Mesendoderm (in vitro differentiated cells): ENCODE results near the gene CD96. TPM values are rescaled to one million over a fixed set of nuclear protein-coding genes. Genes with fewer than 3 reads are reported as not detected.

ENCODE experiments used
- DNase-seq: peaks from one replicate; pipeline ENCODE4 v3.0.0; 2013
- H2AK5ac ChIP-seq: 2 replicates; pipeline ENCODE4 v1.6.1; 2013; ENCODE audit warnings: low read length, inconsistent platforms
- H2BK120ac ChIP-seq: 2 replicates; pipeline ENCODE4 v1.6.1; 2013; ENCODE audit warnings: low read depth, mild to moderate bottlenecking, low read length, moderate library complexity, mixed read lengths
- H2BK15ac ChIP-seq: replicated peaks from 2 replicates; pipeline ENCODE4 v1.6.1; 2013; ENCODE audit warnings: low read depth, mild to moderate bottlenecking, moderate library complexity
- H2BK5ac ChIP-seq: 2 replicates; pipeline ENCODE4 v1.6.1; 2013; ENCODE audit warnings: low read length, inconsistent platforms
- H3K18ac ChIP-seq: 2 replicates; pipeline ENCODE4 v1.6.1; 2013; ENCODE audit warnings: mild to moderate bottlenecking, low read length, mixed read lengths
- H3K23ac ChIP-seq: one replicate; pipeline ENCODE4 v1.6.1; 2013; ENCODE audit warnings: low read length
- H3K27ac ChIP-seq: 2 replicates; pipeline ENCODE4 v1.5.1; 2013; ENCODE audit warnings: low read depth, mild to moderate bottlenecking, inconsistent platforms, low read length, moderate library complexity
- H3K27me3 ChIP-seq: 2 replicates; pipeline ENCODE4 v1.6.1; 2013; ENCODE audit warnings: low read length, control low read depth, mild to moderate bottlenecking, inconsistent platforms; ENCODE audit not compliant: insufficient read depth, poor library complexity
- H3K36me3 ChIP-seq: 2 replicates; pipeline ENCODE4 v1.6.1; 2013; ENCODE audit warnings: low read length, inconsistent platforms; ENCODE audit not compliant: control insufficient read depth, insufficient read depth
- H3K4ac ChIP-seq: one replicate; pipeline ENCODE4 v1.6.1; 2013; ENCODE audit warnings: low read depth, mild to moderate bottlenecking, low read length, moderate library complexity
- H3K4me1 ChIP-seq: 2 replicates; pipeline ENCODE4 v1.6.1; 2013; ENCODE audit warnings: low read depth, low read length, inconsistent platforms; ENCODE audit not compliant: control insufficient read depth
- H3K4me2 ChIP-seq: 2 replicates; pipeline ENCODE4 v1.6.1; 2013; ENCODE audit warnings: low read length
- H3K4me3 ChIP-seq: 2 replicates; pipeline ENCODE4 v1.5.1; 2013; ENCODE audit warnings: mild to moderate bottlenecking, low read length
- H3K56ac ChIP-seq: one replicate; pipeline ENCODE4 v1.6.1; 2013; ENCODE audit warnings: low read length
- H3K79me1 ChIP-seq: 2 replicates; pipeline ENCODE4 v1.6.1; 2013; ENCODE audit warnings: low read length, inconsistent platforms
- H3K79me2 ChIP-seq: 2 replicates; pipeline ENCODE4 v1.6.1; 2013; ENCODE audit warnings: mild to moderate bottlenecking, low read length; ENCODE audit not compliant: control insufficient read depth, insufficient read depth
- H3K9ac ChIP-seq: 2 replicates; pipeline ENCODE4 v1.6.1; 2013; ENCODE audit warnings: low read length, inconsistent platforms
- H4K5ac ChIP-seq: one replicate; pipeline ENCODE4 v1.6.1; 2013; ENCODE audit warnings: low read length
- H4K8ac ChIP-seq: one replicate; pipeline ENCODE4 v1.6.1; 2013; ENCODE audit warnings: low read depth, mild to moderate bottlenecking, control low read depth, low read length, moderate library complexity
- WGBS: extraction: QIAGEN DNeasy Blood & Tissue Kit; methylation state at CpG from one replicate; pipeline ENCODE4 v1.1.7; 2013; ENCODE audit warnings: low lambda C conversion rate, missing lambda C conversion rate; ENCODE audit not compliant: insufficient coverage; ENCODE audit errors: extremely low coverage; 5-methylcytosine and 5-hydroxymethylcytosine counted together
- polyA plus RNA-seq, 2 experiments: library from polyadenylated mRNA; stranded (reverse); fragments of 200-250 nt; gene quantifications; one replicate each; pipeline ENCODE4 v1.2.3, GENCODE V29; 2013

The CD96 gene
- 0.04 TPM for polyA plus RNA-seq (2013, experiment 1 of 2)
- 0.04 TPM for polyA plus RNA-seq (2013, experiment 2 of 2)

GRCh38 chr3:111541911-111542483 lies at the start of gene CD96:
TSS of gene CD96 (plus strand) at chr3:111542197. CDS start at chr3:111542249, 52 bp downstream.
- H2BK120ac ChIP-seq: no peak within 1 kb of the TSS
- no peak within 1 kb of the TSS for H2BK15ac ChIP-seq
- no CpG with 5 or more reads among the region's 11 CpGs for WGBS
- no peaks in the 10 kb centered on the region for H3K36me3 ChIP-seq
- no peaks in the 10 kb centered on the region for H3K79me2 ChIP-seq
- no peak within 1 kb of the TSS for H4K8ac ChIP-seq
- DNase-seq: no peak
- H3K4ac ChIP-seq: no peak within 1 kb of the TSS
- H3K18ac ChIP-seq: no peak within 1 kb of the TSS
- H3K4me1 ChIP-seq: no peaks in the 10 kb centered on the region
- no peak within 1 kb of the TSS for H2BK5ac ChIP-seq
- no peak within 1 kb of the TSS for H3K56ac ChIP-seq
- no peak within 1 kb of the TSS for H3K4me3 ChIP-seq
- H3K9ac ChIP-seq: no peak within 1 kb of the TSS
- no peak within 1 kb of the TSS for H4K5ac ChIP-seq
- no peaks in the 10 kb centered on the region for H3K27me3 ChIP-seq
- no peak within 1 kb of the TSS for H3K27ac ChIP-seq
- no peak within 1 kb of the TSS for H2AK5ac ChIP-seq
- H3K4me2 ChIP-seq: no peak within 1 kb of the TSS
- no peak within 1 kb of the TSS for H3K23ac ChIP-seq
- no peaks in the 10 kb centered on the region for H3K79me1 ChIP-seq

GRCh38 chr3:111493276-111493675 lies 48.7 kb upstream of the CD96 start:
- H3K4me3 ChIP-seq: no peak overlapping the region
- no peak overlapping the region for H3K18ac ChIP-seq
- H3K79me1 ChIP-seq: no peaks in the 10 kb centered on the region
- H3K4me2 ChIP-seq: no peak overlapping the region
- no peak overlapping the region for H2BK15ac ChIP-seq
- no peak for DNase-seq
- no peak overlapping the region for H3K56ac ChIP-seq
- H3K4ac ChIP-seq: no peak overlapping the region
- no peak overlapping the region for H2AK5ac ChIP-seq
- no peak overlapping the region for H4K8ac ChIP-seq
- no peak overlapping the region for H4K5ac ChIP-seq
- no peak overlapping the region for H2BK120ac ChIP-seq
- H3K4me1 ChIP-seq: no peaks in the 10 kb centered on the region
- no peak overlapping the region for H3K27ac ChIP-seq
- no peaks in the 10 kb centered on the region for H3K36me3 ChIP-seq
- no peaks in the 10 kb centered on the region for H3K79me2 ChIP-seq
- no peak overlapping the region for H3K9ac ChIP-seq
- H2BK5ac ChIP-seq: no peak overlapping the region
- no peaks in the 10 kb centered on the region for H3K27me3 ChIP-seq
- no peak overlapping the region for H3K23ac ChIP-seq

GRCh38 chr3:111496894-111497559 lies 45.0 kb upstream of the CD96 start:
- no peak for DNase-seq
- Histone ChIP-seq H3K56ac (no peak overlapping the region), H3K4ac (no peak overlapping the region), H2BK120ac (no peak overlapping the region), H3K23ac (no peak overlapping the region), H2BK15ac (no peak overlapping the region), H2AK5ac (no peak overlapping the region), H2BK5ac (no peak overlapping the region), H3K79me2 (no peaks in the 10 kb centered on the region), H3K36me3 (no peaks in the 10 kb centered on the region), H3K4me1 (no peaks in the 10 kb centered on the region), H4K8ac (no peak overlapping the region), H3K27ac (no peak overlapping the region), H3K79me1 (no peaks in the 10 kb centered on the region), H3K4me3 (no peak overlapping the region), H3K4me2 (no peak overlapping the region), H3K18ac (no peak overlapping the region), H3K9ac (no peak overlapping the region), H4K5ac (no peak overlapping the region), H3K27me3 (no peaks in the 10 kb centered on the region)
- WGBS: no CpG with 5 or more reads among the region's 14 CpGs

GRCh38 chr3:111498022-111498421 lies 44.0 kb upstream of the CD96 start:
- no peaks in the 10 kb centered on the region for H3K27me3 ChIP-seq
- H4K8ac ChIP-seq: no peak overlapping the region
- H3K18ac ChIP-seq: no peak overlapping the region
- H3K4me2 ChIP-seq: no peak overlapping the region
- no peak overlapping the region for H2AK5ac ChIP-seq
- no peak overlapping the region for H2BK5ac ChIP-seq
- H2BK120ac ChIP-seq: no peak overlapping the region
- H3K79me2 ChIP-seq: no peaks in the 10 kb centered on the region
- no peak overlapping the region for H4K5ac ChIP-seq
- no peak overlapping the region for H3K4me3 ChIP-seq
- H3K36me3 ChIP-seq: no peaks in the 10 kb centered on the region
- H3K56ac ChIP-seq: no peak overlapping the region
- no peak overlapping the region for H3K27ac ChIP-seq
- WGBS: no CpG with 5 or more reads among the region's 3 CpGs
- no peak overlapping the region for H3K4ac ChIP-seq
- no peak overlapping the region for H3K9ac ChIP-seq
- H3K4me1 ChIP-seq: no peaks in the 10 kb centered on the region
- H3K23ac ChIP-seq: no peak overlapping the region
- no peak for DNase-seq
- H2BK15ac ChIP-seq: no peak overlapping the region
- no peaks in the 10 kb centered on the region for H3K79me1 ChIP-seq

GRCh38 chr3:111506435-111506834 lies 35.6 kb upstream of the CD96 start:
- Histone ChIP-seq H3K56ac (no peak overlapping the region), H2BK5ac (no peak overlapping the region), H2AK5ac (no peak overlapping the region), H3K23ac (no peak overlapping the region), H2BK120ac (no peak overlapping the region), H4K5ac (no peak overlapping the region), H3K4ac (no peak overlapping the region), H3K4me3 (no peak overlapping the region), H3K27ac (no peak overlapping the region), H3K4me2 (no peak overlapping the region), H4K8ac (no peak overlapping the region), H2BK15ac (no peak overlapping the region), H3K79me1 (no peaks in the 10 kb centered on the region), H3K36me3 (no peaks in the 10 kb centered on the region), H3K79me2 (no peaks in the 10 kb centered on the region), H3K27me3 (no peaks in the 10 kb centered on the region), H3K9ac (no peak overlapping the region), H3K18ac (no peak overlapping the region), H3K4me1 (no peaks in the 10 kb centered on the region)
- no peak for DNase-seq
- no CpG with 5 or more reads among the region's 1 CpG for WGBS

GRCh38 chr3:111509308-111509707 lies 32.7 kb upstream of the CD96 start:
- WGBS: no CpG with 5 or more reads among the region's 4 CpGs
- no peak overlapping the region for H3K4me2 ChIP-seq
- no peak overlapping the region for H3K56ac ChIP-seq

More at GRCh38 chr3:111509308-111509707, 32.7 kb upstream of the CD96 start:
- Histone ChIP-seq H3K27ac (no peak overlapping the region), H3K79me1 (no peaks in the 10 kb centered on the region), H3K27me3 (no peaks in the 10 kb centered on the region), H2BK120ac (no peak overlapping the region), H2AK5ac (no peak overlapping the region), H3K4me3 (no peak overlapping the region), H3K4me1 (no peaks in the 10 kb centered on the region), H3K4ac (no peak overlapping the region), H4K8ac (no peak overlapping the region), H4K5ac (no peak overlapping the region), H2BK5ac (no peak overlapping the region), H3K79me2 (no peaks in the 10 kb centered on the region), H3K36me3 (no peaks in the 10 kb centered on the region), H3K23ac (no peak overlapping the region), H2BK15ac (no peak overlapping the region), H3K9ac (no peak overlapping the region), H3K18ac (peak overlapping the region; percentile 30)
- DNase-seq: no peak
